ENCODE data around the gene SF3B1. TPM values are rescaled to one million over a fixed set of nuclear protein-coding genes. Genes with fewer than 3 reads are reported as not detected.
A peak's percentile ranks its signal among the peaks of the same experiment; 100 is the strongest.

The SF3B1 gene
- total RNA-seq, 1 donor from 2014 or later: 253 TPM

GRCh38 chr2:197427986-197428385 is 6.8 kb downstream of the SF3B1 start:
- no peak for FAIRE-seq
- Mint-ChIP-seq H3K27me3 (ENCODE audit: low read depth, unreplicated experiment) (no peaks in the 10 kb centered on the region), H3K27ac (ENCODE audit: unreplicated experiment) (no peak overlapping the region), H3K4me1 (ENCODE audit: low read depth, unreplicated experiment) (peaks cover 38% of the 10 kb centered on the region), H3K36me3 (ENCODE audit: low read depth, unreplicated experiment) (no peaks in the 10 kb centered on the region), H3K4me3 (ENCODE audit: unreplicated experiment) (no peak overlapping the region), H3K9me3 (ENCODE audit: unreplicated experiment) (no peaks in the 10 kb centered on the region)
- peaks cover 9% of the 10 kb centered on the region for H3K4me1 ChIP-seq (ENCODE audit: insufficient read depth, low read length)
- H3K27ac ChIP-seq (ENCODE audit: low read depth, low read length): no peak overlapping the region
- no peaks in the 10 kb centered on the region for H3K9me3 ChIP-seq (ENCODE audit: insufficient read depth, low read depth, low read length)
- TF ChIP-seq EZH2 (IDR thresholded peaks at IDR 0.05; ENCODE audit: insufficient read depth, low read length) (no peak), CTCF (IDR thresholded peaks at IDR 0.05; ENCODE audit: insufficient read depth, low read depth, low read length) (no peak)
- H3K36me3 ChIP-seq (ENCODE audit: insufficient read depth, low read length): peaks cover 12% of the 10 kb centered on the region
- no peak overlapping the region for H2AFZ ChIP-seq (ENCODE audit: low read depth, low read length)
- H3K27me3 ChIP-seq (ENCODE audit: insufficient read depth, low read length): no peaks in the 10 kb centered on the region
- no peak overlapping the region for H3K4me2 ChIP-seq (ENCODE audit: low read length)
- H3K79me2 ChIP-seq (ENCODE audit: insufficient read depth, low read length): peaks cover 100% of the 10 kb centered on the region
- no peak overlapping the region for H3K9ac ChIP-seq (ENCODE audit: low read length)
- H3K4me3 ChIP-seq (ENCODE audit: insufficient read depth, low read depth, low read length): no peak overlapping the region
- DNase-seq (ENCODE audit: low read depth): no peak
- peaks cover 99% of the 10 kb centered on the region for H4K20me1 ChIP-seq (ENCODE audit: insufficient read depth, low read length)

- Mint-ChIP-seq H3K27me3 (ENCODE audit: low read depth, unreplicated experiment) (no peaks in the 10 kb centered on the region), H3K4me1 (ENCODE audit: low read depth, unreplicated experiment) (peaks cover 31% of the 10 kb centered on the region), H3K9me3 (ENCODE audit: unreplicated experiment) (no peaks in the 10 kb centered on the region), H3K36me3 (ENCODE audit: low read depth, unreplicated experiment) (no peaks in the 10 kb centered on the region), H3K27ac (ENCODE audit: unreplicated experiment) (peak overlapping the region; percentile 12), H3K4me3 (ENCODE audit: unreplicated experiment) (no peak overlapping the region)
- Histone ChIP-seq H3K27me3 (ENCODE audit: insufficient read depth, low read length) (no peaks in the 10 kb centered on the region), H3K79me2 (ENCODE audit: insufficient read depth, low read length) (peaks cover 100% of the 10 kb centered on the region), H3K4me2 (ENCODE audit: low read length) (no peak overlapping the region), H4K20me1 (ENCODE audit: insufficient read depth, low read length) (peaks cover 98% of the 10 kb centered on the region), H3K9ac (ENCODE audit: low read length) (no peak overlapping the region), H3K27ac (ENCODE audit: low read depth, low read length) (no peak overlapping the region), H2AFZ (ENCODE audit: low read depth, low read length) (no peak overlapping the region), H3K36me3 (ENCODE audit: insufficient read depth, low read length) (peaks cover 9% of the 10 kb centered on the region), H3K4me3 (ENCODE audit: insufficient read depth, low read depth, low read length) (no peak overlapping the region), H3K9me3 (ENCODE audit: insufficient read depth, low read depth, low read length) (no peaks in the 10 kb centered on the region), H3K4me1 (ENCODE audit: insufficient read depth, low read length) (peaks cover 3% of the 10 kb centered on the region)
- no peak for TF ChIP-seq EZH2 (IDR thresholded peaks at IDR 0.05; ENCODE audit: insufficient read depth, low read length)
- no peak for TF ChIP-seq CTCF (IDR thresholded peaks at IDR 0.05; ENCODE audit: insufficient read depth, low read depth, low read length)
- FAIRE-seq: no peak
- no peak for DNase-seq (ENCODE audit: low read depth)
Observed at GRCh38 chr2:197426723-197427603, 7.9 kb downstream of the SF3B1 start.

- no peak overlapping the region for H2AFZ ChIP-seq (ENCODE audit: low read depth, low read length)
- TF ChIP-seq CTCF (IDR thresholded peaks at IDR 0.05; ENCODE audit: insufficient read depth, low read depth, low read length): no peak
- no peak for TF ChIP-seq EZH2 (IDR thresholded peaks at IDR 0.05; ENCODE audit: insufficient read depth, low read length)
- Mint-ChIP-seq H3K4me3 (ENCODE audit: unreplicated experiment) (no peak overlapping the region), H3K36me3 (ENCODE audit: low read depth, unreplicated experiment) (peaks cover 2% of the 10 kb centered on the region), H3K9me3 (ENCODE audit: unreplicated experiment) (no peaks in the 10 kb centered on the region), H3K4me1 (ENCODE audit: low read depth, unreplicated experiment) (peaks cover 23% of the 10 kb centered on the region), H3K27ac (ENCODE audit: unreplicated experiment) (no peak overlapping the region), H3K27me3 (ENCODE audit: low read depth, unreplicated experiment) (no peaks in the 10 kb centered on the region)
- H3K36me3 ChIP-seq (ENCODE audit: insufficient read depth, low read length): peaks cover 18% of the 10 kb centered on the region
- H3K27me3 ChIP-seq (ENCODE audit: insufficient read depth, low read length): no peaks in the 10 kb centered on the region
- no peak overlapping the region for H3K27ac ChIP-seq (ENCODE audit: low read depth, low read length)
- H4K20me1 ChIP-seq (ENCODE audit: insufficient read depth, low read length): peaks cover 96% of the 10 kb centered on the region
- no peak overlapping the region for H3K9ac ChIP-seq (ENCODE audit: low read length)
- H3K4me1 ChIP-seq (ENCODE audit: insufficient read depth, low read length): no peaks in the 10 kb centered on the region
- H3K79me2 ChIP-seq (ENCODE audit: insufficient read depth, low read length): peaks cover 100% of the 10 kb centered on the region
- H3K4me2 ChIP-seq (ENCODE audit: low read length): no peak overlapping the region
- FAIRE-seq: no peak
- no peak for DNase-seq (ENCODE audit: low read depth)
- H3K9me3 ChIP-seq (ENCODE audit: insufficient read depth, low read depth, low read length): no peaks in the 10 kb centered on the region
- H3K4me3 ChIP-seq (ENCODE audit: insufficient read depth, low read depth, low read length): no peak overlapping the region
Observed at GRCh38 chr2:197425550-197425949, 9.3 kb downstream of the SF3B1 start.

Measured in astrocyte (in vitro differentiated cells and primary cell).